HG03457 (cell line): ENCODE data around the gene CALU.

Experiments
- ATAC-seq: cut with Tn5 transposase; IDR thresholded peaks from one replicate; pipeline ENCODE4 v1.9.1; 2021; ENCODE audit warnings: moderate number of reproducible peaks; ENCODE audit not compliant: unreplicated experiment

Gene CALU

GRCh38 chr7:128739048-128739962, at the start of gene CALU:
CALU (plus strand) TSS chr7:128739359; CDS start chr7:128748584, 9,225 bp downstream.
- ATAC-seq: peak; percentile 98

DNA sequence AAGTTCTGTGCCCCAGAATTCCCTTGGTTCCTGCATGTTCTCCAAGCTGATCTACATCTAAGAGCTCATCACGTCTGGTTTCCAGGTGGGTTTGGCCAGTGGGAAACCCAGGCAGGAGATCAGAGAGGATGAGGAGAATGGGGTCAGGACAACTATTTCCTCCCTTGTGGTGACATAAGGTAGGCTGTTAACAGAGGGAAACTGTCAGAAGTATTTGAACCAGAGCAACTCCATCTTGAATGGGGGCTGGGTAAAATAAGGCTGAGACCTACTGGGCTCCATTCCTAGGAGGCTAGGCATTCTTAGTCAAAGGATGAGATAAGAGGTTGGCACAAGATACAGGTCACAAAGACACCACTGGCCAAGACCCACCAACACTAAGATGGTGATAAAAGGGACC, 47.9 kb upstream of the CALU start:
- no peak for ATAC-seq

DNA sequence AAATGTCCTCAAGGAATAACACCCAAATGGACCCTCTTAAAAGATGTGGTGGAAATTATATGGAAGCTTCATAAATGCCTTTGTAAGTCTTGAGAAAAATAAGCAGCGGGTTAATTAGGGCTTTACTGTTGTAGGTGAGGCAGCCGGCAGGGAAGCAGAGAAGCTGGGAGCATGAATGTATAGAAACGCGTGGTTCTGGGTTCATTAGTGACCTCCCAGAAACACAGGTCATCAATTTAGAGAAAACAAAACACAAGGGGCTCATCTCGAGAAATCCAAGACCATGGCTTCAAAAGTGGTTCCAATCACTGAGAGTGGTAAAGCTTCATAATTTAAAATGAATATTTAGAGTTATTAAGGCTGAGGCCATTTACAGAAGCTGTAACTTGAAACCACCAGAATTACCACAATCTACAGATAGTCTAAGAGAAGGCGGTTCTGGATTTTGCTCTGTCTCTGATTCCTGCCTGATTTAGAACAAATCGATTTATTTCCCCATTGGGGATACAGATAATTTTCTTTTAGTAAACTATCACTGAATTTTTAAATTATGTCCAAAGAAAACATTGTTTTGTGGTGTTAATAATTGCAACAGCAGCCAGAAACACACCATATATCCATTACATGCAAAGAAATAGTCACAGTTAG, 46.4 kb upstream of the CALU start:
- no peak for ATAC-seq

- ATAC-seq: no peak
Measured at GRCh38 chr7:128693373-128694015, 45.7 kb upstream of the CALU start.

DNA sequence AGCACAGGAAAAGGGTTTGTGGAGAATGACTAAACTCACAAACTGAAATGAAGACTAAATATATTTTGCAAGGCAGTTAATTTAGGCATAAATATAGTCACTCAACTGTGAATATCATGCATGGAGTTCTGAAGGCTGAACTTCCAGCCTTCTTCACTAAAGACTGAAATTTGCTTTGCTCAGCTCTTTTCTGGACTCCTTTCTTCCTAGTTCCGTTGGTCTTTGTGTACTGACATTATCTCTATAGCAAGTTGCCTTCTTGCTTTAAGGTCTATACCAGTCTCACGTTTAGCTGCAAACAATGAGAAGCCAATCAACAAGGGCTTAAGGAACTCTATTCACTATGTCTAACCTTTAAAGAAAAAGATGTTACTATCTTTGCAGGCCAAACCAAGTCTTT, 44.4 kb upstream of the CALU start:
- no peak for ATAC-seq

- ATAC-seq: no peak
Measured at GRCh38 chr7:128697302-128697905, 41.8 kb upstream of the CALU start.

GRCh38 chr7:128699196-128699712, 39.9 kb upstream of the CALU start:
- no peak for ATAC-seq

- no peak for ATAC-seq
Measured at GRCh38 chr7:128699895-128700294, 39.3 kb upstream of the CALU start.

DNA sequence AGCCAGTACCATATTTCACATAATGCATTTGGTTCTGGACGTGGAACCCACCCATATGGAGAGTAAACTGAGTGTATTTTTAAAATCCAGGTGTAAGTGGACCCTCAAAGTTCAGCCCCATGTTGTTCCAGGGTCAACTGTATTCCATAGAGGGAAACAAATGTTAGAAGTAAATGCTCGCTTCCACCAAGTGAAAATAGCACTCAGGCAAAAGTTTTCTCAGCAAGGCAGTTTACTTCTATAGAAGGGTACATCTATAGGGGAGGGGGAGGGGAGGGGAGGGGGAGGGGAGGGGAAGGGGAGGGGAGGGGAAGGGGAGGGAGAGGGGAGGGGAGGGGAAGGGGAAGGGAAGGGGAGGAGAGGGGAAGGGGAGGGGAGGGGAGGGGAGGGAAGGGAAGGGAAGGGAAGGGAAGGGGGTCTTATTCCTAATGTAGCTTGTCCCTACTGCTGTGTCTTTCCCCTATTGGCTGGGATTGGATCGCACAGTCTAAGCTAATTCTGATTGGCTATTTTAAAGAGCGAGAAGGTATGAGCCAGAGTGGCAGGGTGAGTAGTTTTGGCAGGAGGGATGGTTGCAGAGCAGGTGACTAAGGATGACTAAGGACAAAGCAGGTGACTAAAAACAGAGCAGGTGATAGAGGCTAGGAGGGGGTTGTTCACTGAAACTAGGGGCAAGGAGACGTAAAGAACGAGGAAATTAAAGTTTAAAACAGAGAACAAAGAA, 37.9 kb upstream of the CALU start:
- no peak for ATAC-seq

DNA sequence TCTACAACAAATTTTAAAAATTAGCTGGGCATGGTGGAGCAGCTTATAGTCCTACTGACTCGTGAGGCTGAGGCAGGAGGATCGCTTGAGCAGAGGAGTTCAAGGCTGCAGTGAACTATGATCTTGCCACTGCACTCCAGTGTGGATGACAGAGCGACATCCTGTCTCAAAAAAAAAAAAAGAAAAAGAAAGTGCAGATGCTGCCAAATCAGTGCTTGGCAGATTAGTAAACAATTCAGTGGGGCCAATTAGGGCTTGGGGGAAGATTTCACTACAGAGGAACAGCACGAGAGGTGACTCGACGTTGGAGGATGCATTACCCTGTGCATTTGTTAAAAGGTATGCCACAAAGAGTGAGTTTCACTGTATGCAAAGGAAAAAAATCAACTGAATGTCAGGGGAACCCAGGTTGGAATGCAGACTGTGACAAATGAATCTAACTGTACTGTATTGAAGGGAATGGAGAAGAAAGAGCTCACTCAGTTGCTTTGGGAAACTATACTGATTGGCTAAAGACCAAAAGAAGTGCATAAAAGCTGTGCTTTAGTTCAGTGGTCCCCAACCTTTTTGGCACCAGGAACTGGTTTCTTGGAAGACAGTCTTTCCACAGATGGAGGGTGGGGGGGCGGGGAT, 35.4 kb upstream of the CALU start:
- ATAC-seq: no peak

DNA sequence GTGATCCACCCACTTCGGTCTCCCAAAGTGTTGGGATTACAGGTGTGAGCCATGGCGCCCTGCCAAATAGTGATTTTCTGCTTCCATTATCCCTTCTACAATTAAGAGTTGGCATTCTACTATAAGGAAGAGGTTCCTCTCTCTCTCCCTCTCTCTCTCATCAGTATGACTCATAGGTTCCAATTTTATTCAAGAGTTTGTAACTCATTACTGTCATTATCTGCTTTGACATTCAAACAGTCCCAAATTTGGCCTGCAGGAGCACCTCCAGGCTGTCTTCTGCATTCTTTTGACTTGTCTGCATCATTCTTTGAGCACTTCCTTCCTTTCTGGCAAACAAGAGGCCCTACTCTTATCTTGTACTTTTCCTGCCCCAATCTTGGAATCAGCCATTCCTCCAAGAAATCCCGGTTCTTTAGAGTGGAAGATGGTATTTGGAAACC, 33.2 kb upstream of the CALU start:
- no peak for ATAC-seq

DNA sequence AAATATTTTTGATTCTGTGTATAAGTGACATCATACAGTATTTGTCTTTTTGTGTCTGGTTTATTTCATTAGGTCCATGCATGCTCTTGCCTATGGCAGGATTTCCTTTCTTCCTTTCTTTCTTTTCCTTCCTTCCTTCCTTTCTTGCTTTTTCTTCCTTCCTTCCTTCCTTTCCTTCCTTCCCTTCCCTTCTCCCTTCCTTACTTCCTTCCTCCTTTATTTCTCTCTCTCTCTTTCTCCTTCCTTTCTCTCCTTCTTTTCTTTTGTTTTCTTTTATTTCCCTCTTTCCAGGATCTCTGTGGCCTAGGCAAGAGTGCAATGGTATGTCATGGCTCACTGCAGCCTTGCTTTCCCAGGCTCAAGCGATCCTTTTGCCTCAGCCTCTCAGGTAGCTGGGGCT, 31.4 kb upstream of the CALU start:
- no peak for ATAC-seq

DNA sequence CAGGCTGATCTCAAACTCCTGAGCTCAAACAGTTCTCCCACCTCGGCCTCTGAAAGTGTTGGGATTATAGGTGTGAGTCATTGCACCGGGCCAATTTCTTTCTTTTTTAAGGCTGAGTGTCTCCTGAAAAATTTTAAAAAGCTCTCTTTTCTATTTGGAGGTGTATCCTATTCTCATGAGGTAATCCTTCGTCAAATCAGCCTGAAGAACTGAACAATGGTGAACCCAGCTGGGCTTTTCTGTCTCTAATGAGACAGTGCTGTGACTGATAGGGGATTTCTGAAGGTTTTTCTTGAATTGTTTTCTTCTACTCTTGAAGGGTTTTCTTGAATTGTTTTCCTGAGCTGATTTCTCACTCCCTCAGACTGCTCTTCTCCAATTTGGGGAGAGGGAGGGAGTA, 30.9 kb upstream of the CALU start:
- ATAC-seq: no peak

DNA sequence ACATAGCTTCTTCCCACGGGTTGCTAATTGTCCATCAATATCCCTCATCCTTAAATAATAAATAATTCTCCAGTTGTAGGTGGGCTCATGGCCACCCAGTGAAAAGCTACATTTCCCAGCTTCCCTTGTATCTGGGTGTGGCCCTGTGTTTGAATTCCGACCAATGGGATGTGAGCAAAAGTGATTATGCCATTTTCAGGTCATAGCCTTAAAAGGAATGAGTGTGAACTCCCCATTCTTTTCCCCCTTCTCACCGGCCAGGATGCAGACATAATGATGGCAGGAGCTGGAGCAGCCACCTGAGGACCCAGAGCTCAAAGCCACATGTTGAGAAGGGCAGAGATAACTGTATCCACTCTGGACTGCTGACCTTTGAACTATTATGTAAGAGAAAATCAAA, 30.3 kb upstream of the CALU start:
- ATAC-seq: no peak

DNA sequence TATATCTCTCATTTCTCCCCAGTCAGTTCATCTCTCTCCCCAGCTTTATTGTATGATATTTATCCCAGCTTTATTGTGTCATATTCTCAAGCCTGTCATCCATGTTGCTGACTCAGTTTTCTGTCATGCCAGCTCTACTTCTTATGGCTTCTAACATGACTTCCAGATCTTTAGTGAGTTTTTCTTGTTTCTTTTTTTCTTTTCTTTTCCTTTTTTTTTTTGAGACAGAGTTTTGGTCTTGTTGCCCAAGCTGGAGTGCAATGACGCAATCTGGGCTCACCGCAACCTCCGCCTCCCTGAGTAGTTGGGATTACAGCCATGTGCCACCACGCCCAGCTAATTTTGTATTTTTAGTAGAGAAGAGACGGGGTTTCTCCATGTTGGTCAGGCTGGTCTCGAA, 28.7 kb upstream of the CALU start:
- ATAC-seq: no peak

DNA sequence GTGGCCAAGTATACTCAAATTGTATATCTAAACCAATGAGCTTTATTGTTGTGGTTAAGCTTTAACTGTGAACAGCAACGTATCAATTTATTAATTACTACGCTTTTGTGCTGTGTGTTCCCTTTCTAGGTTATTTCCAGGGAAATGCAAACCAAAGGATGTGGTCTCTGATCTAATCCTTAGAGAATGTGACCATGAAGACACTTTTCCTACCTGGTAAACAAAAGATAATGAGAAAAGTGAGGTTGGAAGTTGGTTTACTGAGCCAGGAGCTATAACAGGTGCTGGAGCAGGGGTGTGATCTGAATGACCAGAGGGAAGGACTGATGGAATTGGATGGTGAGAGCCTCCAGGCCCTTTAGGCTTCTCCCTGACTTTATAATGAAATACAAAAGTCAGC, 25.4 kb upstream of the CALU start:
- ATAC-seq: no peak

GRCh38 chr7:128714701-128715495, 24.3 kb upstream of the CALU start:
- no peak for ATAC-seq

DNA sequence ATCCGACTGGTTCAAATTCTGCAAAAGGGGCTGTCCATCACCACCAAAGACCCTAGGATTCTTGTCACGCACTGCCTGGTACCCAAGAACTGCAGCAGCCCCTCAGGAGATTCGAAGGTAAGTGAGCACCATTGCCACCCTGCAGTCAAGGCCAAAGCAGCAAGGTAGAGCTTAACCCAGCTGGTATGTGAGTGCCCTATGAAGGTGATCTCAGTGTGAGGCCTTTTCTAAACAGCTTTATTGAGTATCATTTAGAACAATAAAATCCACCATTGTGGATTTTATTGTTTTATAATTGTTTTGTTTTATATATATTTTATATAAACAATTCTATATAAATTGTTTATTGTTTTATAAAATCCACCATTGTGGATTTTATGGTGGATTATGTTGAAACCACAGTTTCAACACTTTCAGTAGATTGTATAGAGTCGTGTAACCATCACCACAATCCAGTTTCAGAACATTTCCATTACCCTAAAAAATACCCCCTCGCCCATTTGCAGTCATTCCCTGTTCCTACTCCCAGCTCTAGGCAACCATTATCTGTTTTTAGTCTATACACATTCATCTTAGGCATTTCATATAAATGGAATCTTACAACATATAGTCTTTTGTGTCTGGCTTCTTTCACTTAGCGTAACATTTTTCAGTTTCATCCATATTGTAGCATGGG, 20.1 kb upstream of the CALU start:
- ATAC-seq: no peak

DNA sequence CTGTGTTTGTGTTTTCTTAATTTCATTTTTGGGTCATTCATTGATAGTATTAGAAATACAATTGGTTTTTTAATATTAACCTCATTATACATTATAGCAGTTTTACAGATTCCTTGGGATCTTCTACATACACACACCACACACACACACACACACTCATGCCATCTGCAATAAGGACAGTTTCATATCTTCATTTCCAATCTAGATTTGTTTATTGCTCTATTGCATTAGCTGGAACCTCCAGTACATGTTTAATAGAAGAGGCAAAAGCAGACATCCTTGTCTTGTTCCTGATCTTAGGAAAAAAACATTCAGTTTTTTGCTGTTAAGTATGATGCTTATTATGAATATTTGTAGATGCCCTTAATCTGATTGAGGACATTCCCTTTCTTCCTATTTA, 17.8 kb upstream of the CALU start:
- no peak for ATAC-seq
